Activated B cell treated with CpG ODN at 0.5 μM for 24 hours (primary cell): ENCODE measurements around the gene SGSH. TPM values are rescaled to one million over a fixed set of nuclear protein-coding genes. Genes with fewer than 3 reads are reported as not detected.

Experiments
- ATAC-seq: fragments of 200-7000 bp; cut with Tn5 transposase; one replicate; pipeline ENCODE4 v1.10.0; 2021; ENCODE audit warnings: low read depth, mild to moderate bottlenecking, moderate library complexity
- CTCF ChIA-PET: fragments of 350-600 bp; sonication (Branson Sonifier 250); formaldehyde crosslinking; loops from one replicate; lab custom pipeline; 2021; ENCODE audit warnings: antibody characterized with exemption; lab: Charles Lee
- POLR2A ChIA-PET: fragments of 350-600 bp; sonication (Branson Sonifier 250); formaldehyde crosslinking; loops from one replicate; lab custom pipeline; 2021; ENCODE audit warnings: antibody characterized with exemption; lab: Charles Lee
- DNase-seq: peaks from one replicate; pipeline ENCODE4 v3.0.0; 2022
- H3K27ac Mint-ChIP-seq: one replicate; pipeline ENCODE4 v1.8.0; 2020; ENCODE audit warnings: mixed read lengths
- H3K27me3 Mint-ChIP-seq: one replicate; pipeline ENCODE4 v1.8.0; 2021; ENCODE audit warnings: mixed read lengths
- H3K36me3 Mint-ChIP-seq: one replicate; pipeline ENCODE4 v1.8.0; 2021; ENCODE audit warnings: low read depth, mixed read lengths
- H3K4me1 Mint-ChIP-seq: one replicate; pipeline ENCODE4 v1.8.0; 2021; ENCODE audit warnings: mixed read lengths
- H3K4me3 Mint-ChIP-seq: one replicate; pipeline ENCODE4 v1.8.0; 2020; ENCODE audit warnings: mild to moderate bottlenecking, mixed read lengths
- H3K9me3 Mint-ChIP-seq: one replicate; pipeline ENCODE4 v1.8.0; 2020; ENCODE audit warnings: mixed read lengths
- CTCF ChIP-seq: fragments of 200-600 bp; IDR thresholded peaks from one replicate; pipeline ENCODE4 v1.8.0; 2022; ENCODE audit warnings: antibody characterized with exemption, mild to moderate bottlenecking
- intact Hi-C: fragments of 100-400 bp; cut with micrococcal nuclease; formaldehyde crosslinking; loops from one replicate; pipeline ENCODE4 v1.15.1; 2024
- total RNA-seq: library from RNA; stranded (reverse); gene quantifications from 2 replicates; pipeline ENCODE4 v1.2.3, GENCODE V29; 2022

Gene SGSH
- total RNA-seq, 1 donor from 2014 or later, result 41.3 TPM

GRCh38 chr17:80237386-80237785 lies 17.3 kb upstream of the SGSH start:
- peaks cover 10% of the 10 kb centered on the region for H3K9me3 Mint-ChIP-seq
- DNase-seq (no peak), ATAC-seq (no peak)
- H3K4me3 Mint-ChIP-seq, result no peak overlapping the region
- intact Hi-C loops, result no loop called here
- no peaks in the 10 kb centered on the region for H3K4me1 Mint-ChIP-seq
- peaks cover 25% of the 10 kb centered on the region for H3K36me3 Mint-ChIP-seq
- no peak for TF ChIP-seq CTCF
- ChIA-PET POLR2A (no interaction called here), CTCF (no interaction called here)
- H3K27ac Mint-ChIP-seq, result no peak overlapping the region
- no peaks in the 10 kb centered on the region for H3K27me3 Mint-ChIP-seq

GRCh38 chr17:80236911-80237310 lies 16.8 kb upstream of the SGSH start:
- Mint-ChIP-seq H3K27ac (no peak overlapping the region), H3K4me1 (no peaks in the 10 kb centered on the region)

GRCh38 chr17:80233202-80233601 lies 13.1 kb upstream of the SGSH start:
- Mint-ChIP-seq H3K36me3 (peaks cover 25% of the 10 kb centered on the region), H3K9me3 (peaks cover 15% of the 10 kb centered on the region), H3K27ac (no peak overlapping the region), H3K4me3 (no peak overlapping the region), H3K27me3 (no peaks in the 10 kb centered on the region), H3K4me1 (no peaks in the 10 kb centered on the region)
- no peak for TF ChIP-seq CTCF
- POLR2A ChIA-PET, result no interaction called here
- DNase-seq, result no peak
- CTCF ChIA-PET, result no interaction called here
- intact Hi-C loops, result no loop called here
- ATAC-seq, result no peak

More at GRCh38 chr17:80236911-80237310, 16.8 kb upstream of the SGSH start:
- ChIA-PET CTCF (no interaction called here), POLR2A (no interaction called here)
- ATAC-seq, result no peak
- no peak for TF ChIP-seq CTCF
- H3K36me3 Mint-ChIP-seq, result peaks cover 23% of the 10 kb centered on the region
- H3K4me3 Mint-ChIP-seq, result no peak overlapping the region
- no peak for DNase-seq
- peaks cover 10% of the 10 kb centered on the region for H3K9me3 Mint-ChIP-seq
- intact Hi-C loops, result no loop called here
- H3K27me3 Mint-ChIP-seq, result no peaks in the 10 kb centered on the region

GRCh38 chr17:80232438-80232837 lies 12.3 kb upstream of the SGSH start:
- DNase-seq (no peak), ATAC-seq (no peak)
- TF ChIP-seq CTCF, result no peak
- Mint-ChIP-seq H3K9me3 (peaks cover 15% of the 10 kb centered on the region), H3K27me3 (no peaks in the 10 kb centered on the region), H3K4me3 (no peak overlapping the region), H3K27ac (no peak overlapping the region), H3K4me1 (no peaks in the 10 kb centered on the region), H3K36me3 (peaks cover 25% of the 10 kb centered on the region)
- ChIA-PET CTCF (no interaction called here), POLR2A (no interaction called here)
- intact Hi-C loops, result no loop called here

- H3K27me3 Mint-ChIP-seq, result no peaks in the 10 kb centered on the region
- H3K27ac Mint-ChIP-seq, result no peak overlapping the region
- H3K36me3 Mint-ChIP-seq, result peaks cover 17% of the 10 kb centered on the region
- ChIA-PET CTCF (no interaction called here), POLR2A (no interaction called here)
- no peak for TF ChIP-seq CTCF
- intact Hi-C loops, result no loop called here
- peaks cover 10% of the 10 kb centered on the region for H3K9me3 Mint-ChIP-seq
- H3K4me1 Mint-ChIP-seq, result no peaks in the 10 kb centered on the region
- no peak for DNase-seq
- H3K4me3 Mint-ChIP-seq, result no peak overlapping the region
- no peak for ATAC-seq
These were observed 8.9 kb upstream of the SGSH start for GRCh38 chr17:80229011-80229410.
